Esophagus squamous epithelium (tissue), 4 donors: ENCODE data around the gene KRT4.

Experiments
- CTCF ChIP-seq, 6 experiments: fragments of 450-650 bp in 4 of 6; fragments of 200-600 bp in 2 of 6; sonication (generic) in 2 of 6; IDR thresholded peaks; one replicate each; pipeline ENCODE4 v1.5.1; 2016 to 2019; ENCODE audit warnings: antibody characterized with exemption in 6 of 6, mild to moderate bottlenecking in 4 of 6, moderate library complexity in 4 of 6
- POLR2A ChIP-seq, 4 donors: fragments of 450-650 bp; IDR thresholded peaks; one replicate each; pipeline ENCODE4 v1.6.1; 2017; ENCODE audit warnings: antibody characterized with exemption in 4 of 4, mild to moderate bottlenecking in 4 of 4, moderate library complexity in 3 of 4

GRCh38 chr12:52839436-52840105, 25.7 kb upstream of the KRT4 start:
- TF ChIP-seq CTCF (IDR thresholded peaks at IDR 0.05) (no peak), POLR2A (IDR thresholded peaks at IDR 0.05) (no peak)
